ENCODE results near the gene RALGPS2. TPM values are rescaled to one million over a fixed set of nuclear protein-coding genes. Genes with fewer than 3 reads are reported as not detected.

The RALGPS2 gene
- total and polyA plus RNA-seq, 2 experiments from 2014 or later, result 18.1 to 49.6 TPM

DNA sequence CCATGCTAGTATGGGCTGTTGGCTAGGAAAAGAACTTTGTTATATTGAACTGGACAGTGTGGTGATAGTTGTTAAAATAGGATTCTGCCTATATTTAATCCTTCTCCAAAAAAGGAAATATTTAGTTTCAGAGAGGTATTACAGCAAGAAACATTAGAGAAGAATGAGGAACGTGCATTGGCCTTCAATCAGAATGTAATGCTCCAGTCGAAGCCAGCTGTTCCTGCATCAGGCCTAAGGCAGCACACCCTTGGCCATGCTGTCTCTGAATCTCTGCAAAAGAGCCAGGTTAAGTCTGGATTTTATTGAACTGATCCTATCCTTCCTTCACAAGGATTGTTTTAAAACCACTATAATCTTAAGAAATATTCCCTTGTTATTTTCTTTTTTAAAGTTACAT lies 35.3 kb upstream of the RALGPS2 start:
- no peaks in the 10 kb centered on the region for H3K27me3 ChIP-seq (replicated peaks; ENCODE audit: insufficient read depth)
- no peak overlapping the region for H3K27ac ChIP-seq
- H3K9ac ChIP-seq, result no peak overlapping the region
- H2AFZ ChIP-seq, result no peak overlapping the region
- no peak overlapping the region for H3K4me3 ChIP-seq
- H3K9me2 ChIP-seq (ENCODE audit: insufficient read depth), result no peaks in the 10 kb centered on the region
- TF ChIP-seq EZH2 (IDR thresholded peaks at IDR 0.05; ENCODE audit: insufficient read depth, poor library complexity, severe bottlenecking), result no peak
- no peak for TF ChIP-seq EZH2phosphoT487 (IDR thresholded peaks at IDR 0.05; ENCODE audit: insufficient read depth, low read depth)
- H4K20me1 ChIP-seq (ENCODE audit: insufficient read depth), result no peaks in the 10 kb centered on the region
- WGBS, 2 experiments (ENCODE audit: low coverage in 1 of 2, low lambda C conversion rate in 2 of 2, missing lambda C conversion rate in 2 of 2), result 24 to 27% methylated on average over 2 of the region's 2 CpGs
- no peaks in the 10 kb centered on the region for H3K36me3 ChIP-seq (ENCODE audit: low read depth)
- DNase-seq, result no peak
- H3F3A ChIP-seq (ENCODE audit: insufficient read depth), result no peaks in the 10 kb centered on the region
- peaks cover 22% of the 10 kb centered on the region for H3K4me1 ChIP-seq (ENCODE audit: insufficient read depth)
- H3K9me3 ChIP-seq (ENCODE audit: low read depth), result no peaks in the 10 kb centered on the region
- in situ Hi-C loops (cut with MboI), result no loop called here
- H3K79me2 ChIP-seq (ENCODE audit: insufficient read depth), result no peaks in the 10 kb centered on the region
- no peak overlapping the region for H3K4me2 ChIP-seq (ENCODE audit: unreplicated experiment)

DNA sequence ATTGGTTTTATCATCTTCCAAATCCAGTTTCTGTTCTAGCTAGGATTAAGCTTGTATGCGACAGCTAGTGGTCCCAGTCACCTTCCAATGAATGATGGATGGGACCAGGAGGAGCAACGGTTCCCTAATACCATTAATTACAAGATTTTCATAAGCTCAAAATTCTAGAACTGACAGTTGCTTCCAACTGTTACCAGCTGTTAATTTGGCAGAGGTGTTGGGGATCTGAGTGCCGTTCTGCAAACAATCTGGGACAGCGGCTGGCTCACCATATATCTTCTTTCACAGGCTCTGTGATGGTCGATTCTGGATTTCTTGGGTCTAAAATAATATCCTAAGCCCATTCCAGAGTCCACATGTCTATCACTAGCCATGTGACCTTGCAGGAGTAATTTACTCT lies 34.5 kb upstream of the RALGPS2 start:
- no peak for DNase-seq
- Histone ChIP-seq H3K9me3 (ENCODE audit: low read depth) (no peaks in the 10 kb centered on the region), H2AFZ (no peak overlapping the region), H3K4me3 (no peak overlapping the region), H3K4me2 (ENCODE audit: unreplicated experiment) (no peak overlapping the region), H3K27ac (no peak overlapping the region), H3K36me3 (ENCODE audit: low read depth) (no peaks in the 10 kb centered on the region), H3K4me1 (ENCODE audit: insufficient read depth) (peaks cover 15% of the 10 kb centered on the region), H3K9me2 (ENCODE audit: insufficient read depth) (no peaks in the 10 kb centered on the region), H3K9ac (no peak overlapping the region), H3F3A (ENCODE audit: insufficient read depth) (no peaks in the 10 kb centered on the region), H3K27me3 (replicated peaks; ENCODE audit: insufficient read depth) (no peaks in the 10 kb centered on the region), H3K79me2 (ENCODE audit: insufficient read depth) (no peaks in the 10 kb centered on the region), H4K20me1 (ENCODE audit: insufficient read depth) (no peaks in the 10 kb centered on the region)
- 58 to 60% methylated on average over 5 of the region's 5 CpGs for WGBS, 2 experiments (ENCODE audit: low coverage in 1 of 2, low lambda C conversion rate in 2 of 2, missing lambda C conversion rate in 2 of 2)
- in situ Hi-C loops (cut with MboI), result no loop called here
- TF ChIP-seq EZH2phosphoT487 (IDR thresholded peaks at IDR 0.05; ENCODE audit: insufficient read depth, low read depth) (no peak), EZH2 (IDR thresholded peaks at IDR 0.05; ENCODE audit: insufficient read depth, poor library complexity, severe bottlenecking) (no peak)

GRCh38 chr1:178692564-178693327 lies 32.3 kb upstream of the RALGPS2 start:
- Histone ChIP-seq H3K9me3 (ENCODE audit: low read depth) (no peaks in the 10 kb centered on the region), H3K79me2 (ENCODE audit: insufficient read depth) (no peaks in the 10 kb centered on the region), H4K20me1 (ENCODE audit: insufficient read depth) (no peaks in the 10 kb centered on the region), H3K4me1 (ENCODE audit: insufficient read depth) (peaks cover 7% of the 10 kb centered on the region; the same call in 1 of the 2 replicates), H3K9me2 (ENCODE audit: insufficient read depth) (no peaks in the 10 kb centered on the region), H3K27me3 (replicated peaks; ENCODE audit: insufficient read depth) (no peaks in the 10 kb centered on the region), H3K4me2 (ENCODE audit: unreplicated experiment) (no peak overlapping the region), H3K9ac (no peak overlapping the region), H3K4me3 (no peak overlapping the region), H3F3A (ENCODE audit: insufficient read depth) (no peaks in the 10 kb centered on the region), H2AFZ (no peak overlapping the region), H3K36me3 (ENCODE audit: low read depth) (no peaks in the 10 kb centered on the region), H3K27ac (no peak overlapping the region)
- TF ChIP-seq EZH2 (IDR thresholded peaks at IDR 0.05; ENCODE audit: insufficient read depth, poor library complexity, severe bottlenecking) (no peak), EZH2phosphoT487 (IDR thresholded peaks at IDR 0.05; ENCODE audit: insufficient read depth, low read depth) (no peak)
- no peak for DNase-seq
- WGBS, 2 experiments (ENCODE audit: low coverage in 1 of 2, low lambda C conversion rate in 2 of 2, missing lambda C conversion rate in 2 of 2), result 87 to 89% methylated on average over 5 of the region's 5 CpGs
- in situ Hi-C loops (cut with MboI), result no loop called here

GRCh38 chr1:178693366-178693765 lies 31.7 kb upstream of the RALGPS2 start:
- Histone ChIP-seq H3F3A (ENCODE audit: insufficient read depth) (no peaks in the 10 kb centered on the region), H3K4me2 (ENCODE audit: unreplicated experiment) (no peak overlapping the region), H3K36me3 (ENCODE audit: low read depth) (no peaks in the 10 kb centered on the region), H3K79me2 (ENCODE audit: insufficient read depth) (no peaks in the 10 kb centered on the region), H3K4me3 (no peak overlapping the region), H3K4me1 (ENCODE audit: insufficient read depth) (peaks cover under 1% of the 10 kb centered on the region; the same call in 1 of the 2 replicates), H3K27ac (no peak overlapping the region), H4K20me1 (ENCODE audit: insufficient read depth) (no peaks in the 10 kb centered on the region), H3K9me3 (ENCODE audit: low read depth) (no peaks in the 10 kb centered on the region), H3K27me3 (replicated peaks; ENCODE audit: insufficient read depth) (no peaks in the 10 kb centered on the region), H2AFZ (peak overlapping the region; percentile 49), H3K9me2 (ENCODE audit: insufficient read depth) (no peaks in the 10 kb centered on the region), H3K9ac (no peak overlapping the region)
- in situ Hi-C loops (cut with MboI), result no loop called here
- TF ChIP-seq EZH2 (IDR thresholded peaks at IDR 0.05; ENCODE audit: insufficient read depth, poor library complexity, severe bottlenecking) (no peak), EZH2phosphoT487 (IDR thresholded peaks at IDR 0.05; ENCODE audit: insufficient read depth, low read depth) (no peak)
- 41 to 66% methylated on average over 2 of the region's 2 CpGs for WGBS, 2 experiments (ENCODE audit: low coverage in 1 of 2, low lambda C conversion rate in 2 of 2, missing lambda C conversion rate in 2 of 2)
- DNase-seq, result peak; percentile 41
